ENCODE results near the gene CAPN3. TPM values are rescaled to one million over a fixed set of nuclear protein-coding genes. Genes with fewer than 3 reads are reported as not detected.
"Not testable (repeated sequence)": the region's sequence is repeated elsewhere in the genome, so short reads cannot be mapped to it uniquely, and the experiment has no call there.

CAPN3 gene
- total RNA-seq, 5 donors from 2014 or later (not counting 1 experiment from before 2014, with no cell fraction given): 13.4 to 19.8 (median 15.8) TPM

- CTCF ChIA-PET: no interaction called here
- H3K27ac ChIP-seq (ENCODE audit: low read length): no peak overlapping the region
- Mint-ChIP-seq H3K36me3 (peaks cover 57% of the 10 kb centered on the region), H3K4me1 (no peaks in the 10 kb centered on the region), H3K27me3 (no peaks in the 10 kb centered on the region), H3K9me3 (peaks cover 0 to 2% (median 0%) of the 10 kb centered on the region in 3 donors), H3K27ac (no peak overlapping the region), H3K4me3 (no peak overlapping the region)
- no peaks in the 10 kb centered on the region for H3K9me3 ChIP-seq
- no peak for ATAC-seq (replicated peaks in 1 of 4)
- H3K4me3 ChIP-seq (ENCODE audit: control insufficient read depth in 1 of 2, extremely low read depth in 1 of 2, low read length in 1 of 2): no peak overlapping the region
- no peaks in the 10 kb centered on the region for H3K27me3 ChIP-seq (replicated peaks in 1 of 2; ENCODE audit: control insufficient read depth in 2 of 2, extremely low read depth in 1 of 2, insufficient read depth in 2 of 2, low read length in 1 of 2)
- H3K4me1 ChIP-seq (ENCODE audit: control insufficient read depth in 1 of 2, extremely low read depth in 1 of 2, insufficient read depth in 2 of 2, low read length in 2 of 2): no peaks in the 10 kb centered on the region
- 100% methylated on average over 1 of the region's 2 CpGs for WGBS (ENCODE audit: insufficient coverage)
- POLR2A ChIA-PET: no interaction called here
- H3K36me3 ChIP-seq (ENCODE audit: control insufficient read depth in 2 of 2, extremely low read depth in 1 of 2, insufficient read depth in 1 of 2, low read length in 1 of 2): peaks cover 0 to 19% of the 10 kb centered on the region in 2 donors
- no peak for DNase-seq
Measured at GRCh38 chr15:42329161-42329560, 30.1 kb upstream of the CAPN3 start.

GRCh38 chr15:42329992-42330391 is 29.3 kb upstream of the CAPN3 start:
- DNase-seq (no peak), ATAC-seq (replicated peaks in 1 of 4) (no peak)
- Histone ChIP-seq H3K9me3 (no peaks in the 10 kb centered on the region), H3K4me3 (ENCODE audit: control insufficient read depth in 1 of 2, extremely low read depth in 1 of 2, low read length in 1 of 2) (no peak overlapping the region), H3K4me1 (ENCODE audit: control insufficient read depth in 1 of 2, extremely low read depth in 1 of 2, insufficient read depth in 2 of 2, low read length in 2 of 2) (no peaks in the 10 kb centered on the region), H3K36me3 (ENCODE audit: control insufficient read depth in 2 of 2, extremely low read depth in 1 of 2, insufficient read depth in 1 of 2, low read length in 1 of 2) (peaks cover 0 to 16% of the 10 kb centered on the region in 2 donors), H3K27me3 (replicated peaks in 1 of 2; ENCODE audit: control insufficient read depth in 2 of 2, extremely low read depth in 1 of 2, insufficient read depth in 2 of 2, low read length in 1 of 2) (no peaks in the 10 kb centered on the region), H3K27ac (ENCODE audit: low read length) (no peak overlapping the region)
- peaks cover 0 to 5% (median 4%) of the 10 kb centered on the region in 3 donors for H3K9me3 Mint-ChIP-seq
- H3K36me3 Mint-ChIP-seq: peaks cover 59% of the 10 kb centered on the region
- WGBS (ENCODE audit: insufficient coverage): no CpG with 5 or more reads among the region's 2 CpGs
- H3K4me1 Mint-ChIP-seq: no peaks in the 10 kb centered on the region
- POLR2A ChIA-PET: no interaction called here
- no peaks in the 10 kb centered on the region for H3K27me3 Mint-ChIP-seq
- H3K27ac Mint-ChIP-seq: no peak overlapping the region
- CTCF ChIA-PET: interaction anchor here in 1 of 2 donors (0.6 kb wide), 1 partner anchor 25 kb away, joined by 8 read pairs; no protein-coding TSS in a partner anchor
- no peak overlapping the region for H3K4me3 Mint-ChIP-seq

GRCh38 chr15:42331235-42331634 is 28.1 kb upstream of the CAPN3 start:
- DNase-seq: no peak

GRCh38 chr15:42332331-42332730 is 27.0 kb upstream of the CAPN3 start:
- peaks cover 50% of the 10 kb centered on the region for H3K36me3 Mint-ChIP-seq
- H3K36me3 ChIP-seq (ENCODE audit: control insufficient read depth in 2 of 2, extremely low read depth in 1 of 2, insufficient read depth in 1 of 2, low read length in 1 of 2): peaks cover 0 to 7% of the 10 kb centered on the region in 2 donors
- DNase-seq (no peak), ATAC-seq (replicated peaks in 1 of 4) (no peak)
- ChIA-PET POLR2A (no interaction called here), CTCF (no interaction called here)
- H3K27ac Mint-ChIP-seq: no peak overlapping the region
- WGBS (ENCODE audit: insufficient coverage): 100% methylated on average over 1 of the region's 4 CpGs
- no peak overlapping the region for H3K4me3 Mint-ChIP-seq
- H3K4me3 ChIP-seq (ENCODE audit: control insufficient read depth in 1 of 2, extremely low read depth in 1 of 2, low read length in 1 of 2): no peak overlapping the region
- H3K27ac ChIP-seq (ENCODE audit: low read length): no peak overlapping the region
- no peaks in the 10 kb centered on the region for H3K27me3 Mint-ChIP-seq
- peaks cover 8% of the 10 kb centered on the region for H3K9me3 ChIP-seq
- no peaks in the 10 kb centered on the region for H3K4me1 ChIP-seq (ENCODE audit: control insufficient read depth in 1 of 2, extremely low read depth in 1 of 2, insufficient read depth in 2 of 2, low read length in 2 of 2)
- H3K4me1 Mint-ChIP-seq: no peaks in the 10 kb centered on the region
- H3K27me3 ChIP-seq (replicated peaks in 1 of 2; ENCODE audit: control insufficient read depth in 2 of 2, extremely low read depth in 1 of 2, insufficient read depth in 2 of 2, low read length in 1 of 2): no peaks in the 10 kb centered on the region
- peaks cover 9 to 19% (median 12%) of the 10 kb centered on the region in 3 donors for H3K9me3 Mint-ChIP-seq

More at GRCh38 chr15:42331235-42331634, 28.1 kb upstream of the CAPN3 start:
- CTCF ChIA-PET: interaction anchor here in 1 of 2 donors (0.7 kb wide), 1 partner anchor 803 kb away, joined by 11 read pairs; no protein-coding TSS in a partner anchor
- no peaks in the 10 kb centered on the region for H3K27me3 ChIP-seq (replicated peaks in 1 of 2; ENCODE audit: control insufficient read depth in 2 of 2, extremely low read depth in 1 of 2, insufficient read depth in 2 of 2, low read length in 1 of 2)
- no CpG with 5 or more reads among the region's 3 CpGs for WGBS (ENCODE audit: insufficient coverage)
- Mint-ChIP-seq H3K36me3 (peaks cover 61% of the 10 kb centered on the region), H3K27ac (no peak overlapping the region), H3K9me3 (peaks cover 5 to 13% (median 12%) of the 10 kb centered on the region in 3 donors), H3K4me3 (no peak overlapping the region), H3K4me1 (no peaks in the 10 kb centered on the region), H3K27me3 (no peaks in the 10 kb centered on the region)
- no peaks in the 10 kb centered on the region for H3K4me1 ChIP-seq (ENCODE audit: control insufficient read depth in 1 of 2, extremely low read depth in 1 of 2, insufficient read depth in 2 of 2, low read length in 2 of 2)
- H3K36me3 ChIP-seq (ENCODE audit: control insufficient read depth in 2 of 2, extremely low read depth in 1 of 2, insufficient read depth in 1 of 2, low read length in 1 of 2): peaks cover 0 to 11% of the 10 kb centered on the region in 2 donors
- H3K4me3 ChIP-seq (ENCODE audit: control insufficient read depth in 1 of 2, extremely low read depth in 1 of 2, low read length in 1 of 2): no peak overlapping the region
- POLR2A ChIA-PET: no interaction called here
- peaks cover 8% of the 10 kb centered on the region for H3K9me3 ChIP-seq
- ATAC-seq (replicated peaks in 1 of 4): no peak
- H3K27ac ChIP-seq (ENCODE audit: low read length): no peak overlapping the region

- ATAC-seq (replicated peaks in 1 of 4) (no peak), DNase-seq (no peak)
- Mint-ChIP-seq H3K4me1 (no peaks in the 10 kb centered on the region), H3K27me3 (no peaks in the 10 kb centered on the region), H3K27ac (no peak overlapping the region), H3K36me3 (peaks cover 39% of the 10 kb centered on the region), H3K9me3 (peaks cover 9 to 19% (median 12%) of the 10 kb centered on the region in 3 donors), H3K4me3 (no peak overlapping the region)
- ChIA-PET POLR2A (no interaction called here), CTCF (interaction anchor here in 1 of 2 donors (0.6 kb wide), 1 partner anchor 80 kb away, joined by 3 read pairs; no protein-coding TSS in a partner anchor)
- Histone ChIP-seq H3K27ac (ENCODE audit: low read length) (no peak overlapping the region), H3K9me3 (peaks cover 8% of the 10 kb centered on the region), H3K27me3 (replicated peaks in 1 of 2; ENCODE audit: control insufficient read depth in 2 of 2, extremely low read depth in 1 of 2, insufficient read depth in 2 of 2, low read length in 1 of 2) (no peaks in the 10 kb centered on the region), H3K36me3 (ENCODE audit: control insufficient read depth in 2 of 2, extremely low read depth in 1 of 2, insufficient read depth in 1 of 2, low read length in 1 of 2) (peaks cover 0 to 2% of the 10 kb centered on the region in 2 donors), H3K4me3 (ENCODE audit: control insufficient read depth in 1 of 2, extremely low read depth in 1 of 2, low read length in 1 of 2) (no peak overlapping the region), H3K4me1 (ENCODE audit: control insufficient read depth in 1 of 2, extremely low read depth in 1 of 2, insufficient read depth in 2 of 2, low read length in 2 of 2) (no peaks in the 10 kb centered on the region)
- WGBS (ENCODE audit: insufficient coverage): no CpG with 5 or more reads among the region's 2 CpGs
Measured at GRCh38 chr15:42335074-42335473, 24.2 kb upstream of the CAPN3 start.

- H3K9me3 Mint-ChIP-seq: peaks cover 9 to 19% (median 12%) of the 10 kb centered on the region in 3 donors
- H3K4me1 ChIP-seq (ENCODE audit: control insufficient read depth in 1 of 2, extremely low read depth in 1 of 2, insufficient read depth in 2 of 2, low read length in 2 of 2); H3K27ac ChIP-seq (ENCODE audit: low read length); H3K4me1 Mint-ChIP-seq; H3K27ac Mint-ChIP-seq; H3K9me3 ChIP-seq; H3K27me3 ChIP-seq (replicated peaks in 1 of 2; ENCODE audit: control insufficient read depth in 2 of 2, extremely low read depth in 1 of 2, insufficient read depth in 2 of 2, low read length in 1 of 2); H3K36me3 ChIP-seq (ENCODE audit: control insufficient read depth in 2 of 2, extremely low read depth in 1 of 2, insufficient read depth in 1 of 2, low read length in 1 of 2); POLR2A ChIA-PET; H3K4me3 ChIP-seq (ENCODE audit: control insufficient read depth in 1 of 2, extremely low read depth in 1 of 2, low read length in 1 of 2); CTCF ChIA-PET; DNase-seq; ATAC-seq (replicated peaks in 1 of 4); H3K27me3 Mint-ChIP-seq; H3K4me3 Mint-ChIP-seq: not testable (repeated sequence)
- no CpG with 5 or more reads among the region's 1 CpG for WGBS (ENCODE audit: insufficient coverage)
- H3K36me3 Mint-ChIP-seq: peaks cover 29% of the 10 kb centered on the region
Measured at GRCh38 chr15:42336650-42337049, 22.7 kb upstream of the CAPN3 start.

GRCh38 chr15:42337104-42337503 is 22.2 kb upstream of the CAPN3 start:
- H3K27me3 Mint-ChIP-seq; H3K9me3 ChIP-seq; POLR2A ChIA-PET; H3K4me3 ChIP-seq (ENCODE audit: control insufficient read depth in 1 of 2, extremely low read depth in 1 of 2, low read length in 1 of 2); H3K4me3 Mint-ChIP-seq; CTCF ChIA-PET; H3K27ac Mint-ChIP-seq; H3K4me1 ChIP-seq (ENCODE audit: control insufficient read depth in 1 of 2, extremely low read depth in 1 of 2, insufficient read depth in 2 of 2, low read length in 2 of 2); H3K4me1 Mint-ChIP-seq; ATAC-seq (replicated peaks in 1 of 4); DNase-seq; H3K27ac ChIP-seq (ENCODE audit: low read length); H3K27me3 ChIP-seq (replicated peaks in 1 of 2; ENCODE audit: control insufficient read depth in 2 of 2, extremely low read depth in 1 of 2, insufficient read depth in 2 of 2, low read length in 1 of 2); H3K36me3 ChIP-seq (ENCODE audit: control insufficient read depth in 2 of 2, extremely low read depth in 1 of 2, insufficient read depth in 1 of 2, low read length in 1 of 2): not testable (repeated sequence)
- H3K36me3 Mint-ChIP-seq: peaks cover 29% of the 10 kb centered on the region
- WGBS (ENCODE audit: insufficient coverage): no CpG with 5 or more reads among the region's 3 CpGs
- peaks cover 9 to 19% (median 12%) of the 10 kb centered on the region in 3 donors for H3K9me3 Mint-ChIP-seq

Measured in T-cell (primary cell).